ENCODE measurements around the gene NTNG2.

Gene NTNG2

DNA sequence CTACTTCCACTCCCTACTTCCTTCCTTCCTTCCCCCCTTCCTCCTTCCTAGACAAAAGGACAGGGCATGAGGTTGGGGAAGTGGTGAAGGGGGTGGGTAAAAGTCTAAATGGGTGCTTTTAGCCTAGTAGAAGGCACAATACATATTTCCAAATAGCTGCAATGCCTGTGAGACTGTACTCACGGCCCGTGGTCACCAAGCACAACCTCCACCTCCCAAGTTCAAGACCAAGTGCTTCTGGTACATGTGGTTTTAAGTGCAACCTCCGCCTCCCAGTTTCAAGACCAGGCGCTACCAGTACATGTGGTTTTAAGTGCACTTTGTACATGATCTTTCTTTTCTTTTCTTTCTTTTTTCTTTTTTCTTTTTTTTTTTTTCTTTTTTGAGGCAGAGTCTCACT lies 14.5 kb upstream of the NTNG2 start:
- no peak for DNase-seq

DNA sequence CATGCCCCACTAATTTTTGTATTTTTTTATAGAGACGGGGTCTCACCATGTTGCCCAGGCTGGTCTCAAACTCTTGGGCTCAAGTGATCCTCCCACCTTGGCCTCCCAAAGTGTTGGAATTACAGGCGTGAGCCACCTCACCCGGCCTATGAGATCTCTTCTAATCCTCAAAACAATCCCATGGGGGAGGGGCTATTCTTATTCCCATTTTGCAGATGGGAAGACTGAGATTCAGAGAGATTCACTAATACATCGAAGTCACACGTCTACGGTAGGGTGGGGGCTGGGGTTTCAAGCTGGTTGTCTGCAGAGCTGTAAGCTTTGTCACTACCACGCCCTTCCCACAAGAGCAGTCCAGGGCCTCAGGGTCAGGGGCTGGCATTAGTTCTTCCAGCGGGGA lies 14.0 kb upstream of the NTNG2 start:
- no peak for DNase-seq

- DNase-seq = no peak
Measured at GRCh38 chr9:132150256-132150655, 11.6 kb upstream of the NTNG2 start.

GRCh38 chr9:132151118-132151517 lies 10.7 kb upstream of the NTNG2 start:
- no peak for DNase-seq

DNA sequence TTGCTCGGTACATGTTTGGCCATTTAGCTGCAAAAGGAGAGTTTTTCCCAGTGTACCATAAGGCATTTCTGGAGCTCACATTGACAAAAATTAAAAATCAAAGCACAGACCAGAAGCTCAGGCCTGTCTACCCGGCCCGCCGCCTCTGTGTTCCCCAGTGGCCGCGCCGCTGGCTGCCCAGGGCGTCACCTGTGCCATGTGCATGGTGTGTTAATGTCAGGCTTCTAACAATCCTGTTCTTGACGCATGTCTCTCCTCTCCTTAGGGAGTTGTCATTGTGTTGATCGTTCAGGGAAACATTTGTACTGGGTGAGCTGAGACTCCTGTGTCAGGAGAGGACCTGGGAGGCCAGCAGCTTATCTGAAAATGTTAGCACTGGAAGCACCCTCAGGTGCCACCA lies 9.6 kb upstream of the NTNG2 start:
- DNase-seq = no peak

DNA sequence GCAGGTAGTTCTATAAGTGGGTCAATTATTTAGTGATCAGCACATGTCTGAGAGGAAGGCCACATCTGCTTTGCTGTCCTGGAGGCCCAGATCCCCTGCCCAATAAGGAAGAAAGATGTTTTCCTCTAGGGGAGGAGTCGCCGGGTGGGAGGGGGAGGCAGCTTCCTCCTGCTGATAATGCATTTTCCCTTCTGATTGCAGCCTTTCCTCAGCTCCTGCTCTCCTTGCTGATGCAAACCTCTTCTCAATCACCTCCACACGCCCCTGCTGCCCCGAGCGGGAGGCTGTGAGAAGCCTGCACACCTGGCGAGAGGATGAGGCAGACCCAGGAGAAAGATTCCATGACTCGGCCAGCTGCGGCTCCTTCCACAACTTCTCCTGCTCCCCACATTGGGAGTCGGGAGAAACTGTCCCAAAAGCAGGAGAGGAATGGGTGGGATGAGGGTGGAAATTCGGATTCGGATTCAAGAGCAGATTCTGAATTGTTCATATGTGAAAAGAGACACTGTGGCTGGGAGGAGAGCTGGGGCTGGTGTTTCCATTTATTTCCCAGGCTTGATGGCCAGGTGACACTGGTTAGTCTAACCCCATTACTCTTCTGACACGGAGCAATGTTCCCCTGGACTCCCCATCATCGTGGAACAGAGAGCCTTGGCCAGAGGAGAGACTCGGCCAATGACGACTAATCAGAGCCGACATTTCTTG lies 6.8 kb upstream of the NTNG2 start:
- DNase-seq = no peak

- no peak for DNase-seq
Measured at GRCh38 chr9:132155568-132155895, 6.3 kb upstream of the NTNG2 start.

DNA sequence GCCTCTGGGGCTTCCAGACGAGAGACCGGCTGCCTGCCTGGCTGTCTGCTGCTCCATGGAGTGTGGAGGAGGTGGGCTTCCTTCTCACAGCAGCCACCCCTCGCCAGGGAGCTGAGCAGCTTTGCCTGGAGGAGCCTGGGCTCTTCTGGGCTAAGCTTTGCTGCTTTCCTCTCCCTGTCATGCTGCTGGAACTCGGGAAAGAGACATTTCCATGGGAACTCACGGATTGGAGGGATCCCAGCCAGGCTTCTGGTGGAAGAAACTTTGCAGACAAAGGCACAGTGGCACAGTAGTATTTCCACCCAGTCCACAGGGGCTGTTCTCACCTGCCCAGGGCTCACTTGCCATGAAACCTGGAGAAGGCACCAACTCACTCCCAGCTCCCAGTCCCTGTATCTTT lies 5.6 kb upstream of the NTNG2 start:
- no peak for DNase-seq

- DNase-seq = no peak
Measured at GRCh38 chr9:132157347-132158116, 4.3 kb upstream of the NTNG2 start.

DNA sequence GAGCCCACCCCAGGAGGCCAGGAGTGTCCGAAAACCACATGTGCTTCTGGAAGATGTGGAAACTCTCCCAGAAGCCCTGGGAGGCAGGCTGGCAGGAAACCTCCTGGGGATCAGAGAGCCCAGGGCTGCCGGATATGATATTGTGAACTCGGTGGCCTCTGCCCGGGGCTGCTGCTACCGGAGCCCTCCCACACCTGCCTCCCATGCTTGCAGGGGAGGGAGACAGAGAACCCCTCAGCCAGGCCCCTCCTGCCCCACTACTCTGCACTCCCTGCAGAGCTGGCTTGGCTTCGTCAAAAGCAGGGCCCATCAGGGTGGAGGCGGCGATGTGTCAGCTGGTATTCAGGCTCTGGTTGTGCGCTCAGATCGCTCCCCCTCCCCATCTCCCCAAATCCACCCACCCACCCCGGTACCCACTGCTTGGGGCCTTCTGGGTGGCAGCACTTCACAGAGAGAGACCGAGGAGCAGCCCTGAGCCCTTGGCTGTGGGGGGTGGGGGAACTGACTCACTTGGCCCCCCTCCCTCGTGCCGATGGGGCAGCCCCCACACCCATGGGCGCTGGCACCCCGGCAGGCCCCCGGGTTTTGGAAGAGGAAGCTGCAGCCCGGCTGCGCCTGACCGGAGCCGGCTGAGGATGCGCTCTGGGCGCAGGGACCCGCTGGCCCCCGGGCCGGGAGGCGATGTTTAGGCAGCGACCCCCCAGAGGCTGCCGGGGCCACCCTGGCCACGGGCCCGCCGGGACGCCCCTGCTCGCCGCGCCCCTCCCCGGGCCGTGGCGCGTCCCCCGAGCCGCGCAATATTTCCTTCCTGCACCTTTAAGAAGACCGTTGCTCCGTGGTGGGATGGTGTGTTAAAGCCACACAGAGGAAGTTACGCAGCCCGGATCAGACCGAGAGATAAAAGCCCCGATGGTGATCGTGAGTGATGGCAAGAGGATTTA lies 786 bp upstream of the NTNG2 start:
- no peak for DNase-seq

- DNase-seq = no peak
Measured at GRCh38 chr9:132162764-132163456, 1.1 kb downstream of the NTNG2 start.

GRCh38 chr9:132163457-132163875 lies 1.6 kb downstream of the NTNG2 start:
- no peak for DNase-seq

- DNase-seq = no peak
Measured at GRCh38 chr9:132163876-132164603, 2.2 kb downstream of the NTNG2 start.

DNA sequence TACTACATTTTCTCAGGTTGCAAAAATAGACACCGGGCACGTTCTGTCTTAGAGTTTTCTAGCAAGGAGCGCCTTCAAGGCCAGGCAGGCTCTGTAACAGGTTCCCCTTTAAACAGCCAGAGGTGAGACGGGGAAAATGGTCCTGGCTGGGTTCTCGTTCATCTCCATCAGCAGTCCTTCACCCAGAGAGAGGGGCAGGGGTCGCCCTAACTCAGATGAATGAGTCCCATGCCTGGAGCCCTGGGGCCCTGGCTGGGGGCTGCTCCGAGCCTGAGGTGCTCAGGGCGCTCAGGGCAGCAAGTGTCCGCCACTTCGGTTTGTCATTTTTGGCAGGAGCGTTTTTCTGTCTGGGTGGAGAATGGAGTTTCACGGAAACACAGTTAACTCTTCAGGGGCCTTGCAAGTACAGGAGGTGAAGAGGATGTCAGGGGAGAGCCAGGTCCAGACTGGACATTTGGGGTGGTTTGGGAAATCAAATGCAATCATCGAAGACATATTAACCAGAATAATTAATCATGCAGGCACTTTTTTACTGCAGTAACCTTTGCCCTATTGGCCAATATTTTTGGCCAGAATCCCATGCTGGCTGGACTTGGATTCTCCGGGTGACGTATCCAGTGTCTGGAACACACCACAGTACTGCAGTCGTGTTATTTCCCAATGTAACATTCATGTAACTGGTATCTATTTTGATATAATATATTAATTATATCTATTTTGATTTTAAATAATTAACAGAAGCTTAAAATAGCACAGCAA lies 2.9 kb downstream of the NTNG2 start:
- no peak for DNase-seq

GRCh38 chr9:132166599-132166998 lies 4.7 kb downstream of the NTNG2 start:
- peak; percentile 73 for DNase-seq

DNA sequence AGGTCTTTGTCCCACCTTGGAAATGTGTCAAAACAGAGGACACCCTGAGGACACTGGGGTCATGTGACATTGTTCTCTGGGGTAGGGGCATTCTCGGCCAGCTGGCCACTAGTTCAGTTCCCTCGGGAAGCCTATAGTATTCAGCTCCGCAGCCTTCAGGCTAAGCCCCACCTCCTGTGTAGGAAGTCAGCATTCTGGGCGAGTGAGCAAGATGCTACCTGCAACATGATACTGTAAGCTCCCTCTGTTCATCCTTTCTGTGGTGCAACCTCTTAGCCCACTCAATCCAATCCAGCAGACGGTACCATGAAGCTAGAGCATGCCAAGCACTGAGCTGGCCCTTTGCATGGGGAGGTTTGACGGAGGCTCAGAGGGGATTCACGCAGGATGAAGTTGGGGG lies 5.3 kb downstream of the NTNG2 start:
- no peak for DNase-seq

GRCh38 chr9:132168347-132168746 lies 6.5 kb downstream of the NTNG2 start:
- DNase-seq = no peak

GRCh38 chr9:132168851-132169250 lies 7.0 kb downstream of the NTNG2 start:
- DNase-seq = no peak

- peak; percentile 76 for DNase-seq
Measured at GRCh38 chr9:132169672-132170392, 8.0 kb downstream of the NTNG2 start.

DNA sequence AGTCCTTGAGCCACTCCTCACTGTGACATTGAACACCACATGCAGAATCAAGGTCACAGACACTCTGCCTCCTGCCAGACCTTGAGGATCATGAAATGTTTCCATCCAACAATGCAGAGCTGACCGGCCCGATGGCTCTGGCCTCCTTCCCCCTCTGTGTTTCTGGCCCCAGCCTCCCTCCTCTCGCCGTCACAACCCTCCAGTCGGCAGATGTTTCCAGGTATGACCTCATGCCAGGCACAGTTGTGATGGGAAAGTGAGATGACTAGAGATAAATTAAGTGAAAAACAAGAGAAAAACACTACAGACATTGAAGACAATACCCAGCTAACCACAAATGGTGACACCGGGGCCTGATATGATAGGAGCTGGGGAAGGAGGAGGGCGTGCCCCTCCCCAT lies 9.8 kb downstream of the NTNG2 start:
- no peak for DNase-seq

GRCh38 chr9:132172185-132172584 lies 10.3 kb downstream of the NTNG2 start:
- DNase-seq = no peak

Measured in islet precursor cell (in vitro differentiated cells).